Measurements from ENCODE around the gene PNPLA3.

PNPLA3 gene

GRCh38 chr22:43883719-43884415 is 39.7 kb upstream of the PNPLA3 start:
- Histone ChIP-seq H3K4me3 (ENCODE audit: low read depth in 1 of 2, low read length in 2 of 2) (no peak overlapping the region), H3K27me3 (ENCODE audit: control insufficient read depth in 1 of 2, insufficient read depth in 2 of 2, low read length in 2 of 2) (peaks cover 0 to 17% of the 10 kb centered on the region in 2 donors), H3K36me3 (ENCODE audit: insufficient read depth, low read length) (no peaks in the 10 kb centered on the region), H3K4me1 (ENCODE audit: insufficient read depth, low read length) (no peaks in the 10 kb centered on the region), H3K9ac (ENCODE audit: low read length) (no peak overlapping the region), H3K9me3 (ENCODE audit: low read length) (no peaks in the 10 kb centered on the region), H3K27ac (ENCODE audit: low read depth, low read length) (no peak overlapping the region)

GRCh38 chr22:43884600-43885318 is 38.8 kb upstream of the PNPLA3 start:
- H3K4me3 ChIP-seq (ENCODE audit: low read depth in 1 of 2, low read length in 2 of 2): no peak overlapping the region
- H3K4me1 ChIP-seq (ENCODE audit: insufficient read depth, low read length): no peaks in the 10 kb centered on the region
- H3K27ac ChIP-seq (ENCODE audit: low read depth, low read length): no peak overlapping the region
- H3K9ac ChIP-seq (ENCODE audit: low read length): no peak overlapping the region
- no peaks in the 10 kb centered on the region for H3K36me3 ChIP-seq (ENCODE audit: insufficient read depth, low read length)
- H3K27me3 ChIP-seq (ENCODE audit: control insufficient read depth in 1 of 2, insufficient read depth in 2 of 2, low read length in 2 of 2): peaks cover 3 to 25% of the 10 kb centered on the region in 2 donors
- no peaks in the 10 kb centered on the region for H3K9me3 ChIP-seq (ENCODE audit: low read length)

- Histone ChIP-seq H3K27me3 (ENCODE audit: control insufficient read depth in 1 of 2, insufficient read depth in 2 of 2, low read length in 2 of 2) (peaks cover 8 to 26% of the 10 kb centered on the region in 2 donors), H3K9me3 (ENCODE audit: low read length) (no peaks in the 10 kb centered on the region), H3K27ac (ENCODE audit: low read depth, low read length) (no peak overlapping the region), H3K4me3 (ENCODE audit: low read depth in 1 of 2, low read length in 2 of 2) (no peak overlapping the region), H3K36me3 (ENCODE audit: insufficient read depth, low read length) (no peaks in the 10 kb centered on the region), H3K9ac (ENCODE audit: low read length) (no peak overlapping the region), H3K4me1 (ENCODE audit: insufficient read depth, low read length) (no peaks in the 10 kb centered on the region)
Measured at GRCh38 chr22:43885319-43885671, 38.3 kb upstream of the PNPLA3 start.

- H3K27me3 ChIP-seq (ENCODE audit: control insufficient read depth in 1 of 2, insufficient read depth in 2 of 2, low read length in 2 of 2): peaks cover 11 to 30% of the 10 kb centered on the region in 2 donors
- no peak overlapping the region for H3K9ac ChIP-seq (ENCODE audit: low read length)
- no peak overlapping the region for H3K27ac ChIP-seq (ENCODE audit: low read depth, low read length)
- no peaks in the 10 kb centered on the region for H3K36me3 ChIP-seq (ENCODE audit: insufficient read depth, low read length)
- H3K4me1 ChIP-seq (ENCODE audit: insufficient read depth, low read length): no peaks in the 10 kb centered on the region
- H3K4me3 ChIP-seq (ENCODE audit: low read depth in 1 of 2, low read length in 2 of 2): no peak overlapping the region
- no peaks in the 10 kb centered on the region for H3K9me3 ChIP-seq (ENCODE audit: low read length)
Measured at GRCh38 chr22:43885786-43886185, 37.8 kb upstream of the PNPLA3 start.

GRCh38 chr22:43886231-43886630 is 37.4 kb upstream of the PNPLA3 start:
- H3K27me3 ChIP-seq (ENCODE audit: control insufficient read depth in 1 of 2, insufficient read depth in 2 of 2, low read length in 2 of 2): peaks cover 11 to 35% of the 10 kb centered on the region in 2 donors
- no peaks in the 10 kb centered on the region for H3K36me3 ChIP-seq (ENCODE audit: insufficient read depth, low read length)
- no peak overlapping the region for H3K27ac ChIP-seq (ENCODE audit: low read depth, low read length)
- H3K4me3 ChIP-seq (ENCODE audit: low read depth in 1 of 2, low read length in 2 of 2): no peak overlapping the region
- no peaks in the 10 kb centered on the region for H3K9me3 ChIP-seq (ENCODE audit: low read length)
- H3K9ac ChIP-seq (ENCODE audit: low read length): no peak overlapping the region
- H3K4me1 ChIP-seq (ENCODE audit: insufficient read depth, low read length): no peaks in the 10 kb centered on the region

- Histone ChIP-seq H3K4me3 (ENCODE audit: low read depth in 1 of 2, low read length in 2 of 2) (no peak overlapping the region), H3K4me1 (ENCODE audit: insufficient read depth, low read length) (no peaks in the 10 kb centered on the region), H3K27me3 (ENCODE audit: control insufficient read depth in 1 of 2, insufficient read depth in 2 of 2, low read length in 2 of 2) (peaks cover 11 to 46% of the 10 kb centered on the region in 2 donors), H3K36me3 (ENCODE audit: insufficient read depth, low read length) (no peaks in the 10 kb centered on the region), H3K9me3 (ENCODE audit: low read length) (no peaks in the 10 kb centered on the region), H3K9ac (ENCODE audit: low read length) (no peak overlapping the region), H3K27ac (ENCODE audit: low read depth, low read length) (no peak overlapping the region)
Measured at GRCh38 chr22:43887391-43887790, 36.2 kb upstream of the PNPLA3 start.

- Histone ChIP-seq H3K9me3 (ENCODE audit: low read length) (no peaks in the 10 kb centered on the region), H3K36me3 (ENCODE audit: insufficient read depth, low read length) (no peaks in the 10 kb centered on the region), H3K27me3 (ENCODE audit: control insufficient read depth in 1 of 2, insufficient read depth in 2 of 2, low read length in 2 of 2) (peaks cover 11 to 57% of the 10 kb centered on the region in 2 donors), H3K4me3 (ENCODE audit: low read depth in 1 of 2, low read length in 2 of 2) (no peak overlapping the region), H3K9ac (ENCODE audit: low read length) (no peak overlapping the region), H3K4me1 (ENCODE audit: insufficient read depth, low read length) (no peaks in the 10 kb centered on the region), H3K27ac (ENCODE audit: low read depth, low read length) (no peak overlapping the region)
Measured at GRCh38 chr22:43888740-43889139, 34.9 kb upstream of the PNPLA3 start.

GRCh38 chr22:43889201-43889859 is 34.3 kb upstream of the PNPLA3 start:
- no peak overlapping the region for H3K27ac ChIP-seq (ENCODE audit: low read depth, low read length)
- no peaks in the 10 kb centered on the region for H3K4me1 ChIP-seq (ENCODE audit: insufficient read depth, low read length)
- no peak overlapping the region for H3K4me3 ChIP-seq (ENCODE audit: low read depth in 1 of 2, low read length in 2 of 2)
- no peak overlapping the region for H3K9ac ChIP-seq (ENCODE audit: low read length)
- no peaks in the 10 kb centered on the region for H3K36me3 ChIP-seq (ENCODE audit: insufficient read depth, low read length)
- H3K9me3 ChIP-seq (ENCODE audit: low read length): no peaks in the 10 kb centered on the region
- peaks cover 11 to 59% of the 10 kb centered on the region in 2 donors for H3K27me3 ChIP-seq (ENCODE audit: control insufficient read depth in 1 of 2, insufficient read depth in 2 of 2, low read length in 2 of 2)

GRCh38 chr22:43889860-43890253 is 33.7 kb upstream of the PNPLA3 start:
- H3K27me3 ChIP-seq (ENCODE audit: control insufficient read depth in 1 of 2, insufficient read depth in 2 of 2, low read length in 2 of 2): peaks cover 11 to 59% of the 10 kb centered on the region in 2 donors
- H3K4me3 ChIP-seq (ENCODE audit: low read depth in 1 of 2, low read length in 2 of 2): no peak overlapping the region
- H3K27ac ChIP-seq (ENCODE audit: low read depth, low read length): no peak overlapping the region
- H3K4me1 ChIP-seq (ENCODE audit: insufficient read depth, low read length): no peaks in the 10 kb centered on the region
- no peaks in the 10 kb centered on the region for H3K9me3 ChIP-seq (ENCODE audit: low read length)
- H3K9ac ChIP-seq (ENCODE audit: low read length): no peak overlapping the region
- no peaks in the 10 kb centered on the region for H3K36me3 ChIP-seq (ENCODE audit: insufficient read depth, low read length)

- no peak overlapping the region for H3K9ac ChIP-seq (ENCODE audit: low read length)
- H3K9me3 ChIP-seq (ENCODE audit: low read length): no peaks in the 10 kb centered on the region
Measured at GRCh38 chr22:43890901-43891331, 32.7 kb upstream of the PNPLA3 start.

GRCh38 chr22:43891360-43892182 is 32.0 kb upstream of the PNPLA3 start, which contains the start of gene PNPLA5:
Gene PNPLA5, minus strand, starts transcription at chr22:43892013. Its CDS starts 133 bp downstream, at chr22:43891880.
- Histone ChIP-seq H3K27ac (ENCODE audit: low read depth, low read length) (no peak within 1 kb of the TSS), H3K9me3 (ENCODE audit: low read length) (no peaks in the 10 kb centered on the region), H3K36me3 (ENCODE audit: insufficient read depth, low read length) (no peaks in the 10 kb centered on the region), H3K4me1 (ENCODE audit: insufficient read depth, low read length) (no peaks in the 10 kb centered on the region), H3K9ac (ENCODE audit: low read length) (no peak within 1 kb of the TSS), H3K27me3 (ENCODE audit: control insufficient read depth in 1 of 2, insufficient read depth in 2 of 2, low read length in 2 of 2) (peaks cover 11 to 59% of the 10 kb centered on the region in 2 donors), H3K4me3 (ENCODE audit: low read depth in 1 of 2, low read length in 2 of 2) (no peak within 1 kb of the TSS)

More at GRCh38 chr22:43890901-43891331, 32.7 kb upstream of the PNPLA3 start:
- no peaks in the 10 kb centered on the region for H3K4me1 ChIP-seq (ENCODE audit: insufficient read depth, low read length)
- H3K4me3 ChIP-seq (ENCODE audit: low read depth in 1 of 2, low read length in 2 of 2): no peak overlapping the region
- no peaks in the 10 kb centered on the region for H3K36me3 ChIP-seq (ENCODE audit: insufficient read depth, low read length)
- peaks cover 11 to 59% of the 10 kb centered on the region in 2 donors for H3K27me3 ChIP-seq (ENCODE audit: control insufficient read depth in 1 of 2, insufficient read depth in 2 of 2, low read length in 2 of 2)
- H3K27ac ChIP-seq (ENCODE audit: low read depth, low read length): no peak overlapping the region
